H1 (cell line): Measurements from ENCODE around the gene PROK1. TPM values are rescaled to one million over a fixed set of nuclear protein-coding genes. Genes with fewer than 3 reads are reported as not detected.
A peak's percentile ranks its signal among the peaks of the same experiment; 100 is the strongest.

Experiments
- CTCF ChIA-PET: fragments of 300-600 bp; sonication (Branson Sonifier 250); formaldehyde crosslinking; loops from one replicate; lab custom pipeline; 2021; ENCODE audit not compliant: partially characterized antibody; lab: Charles Lee
- POLR2A ChIA-PET: fragments of 300-600 bp; sonication (Branson Sonifier 250); formaldehyde crosslinking; loops from one replicate; lab custom pipeline; 2021; ENCODE audit warnings: inconsistent platforms; ENCODE audit not compliant: partially characterized antibody; lab: Charles Lee
- DNase-seq, 2 experiments: peaks; one replicate each; pipeline versions ENCODE4 v3.0.0 to v3.0.0-alpha.2; 2010 to 2022; ENCODE audit warnings: low spot score in 2 of 2, low read depth in 1 of 2, mixed read lengths in 1 of 2
- FAIRE-seq: peaks from 2 replicates; lab custom pipeline; 2011; peaks lifted over from hg19 to GRCh38; lab: Jason Lieb, UNC
- H2AFZ ChIP-seq: 2 replicates; pipeline ENCODE4 v1.8.1; 2012; ENCODE audit warnings: low read length, inconsistent platforms
- H2AK5ac ChIP-seq: 2 replicates; pipeline ENCODE4 v1.6.1; 2013; ENCODE audit warnings: low read depth, low read length
- H2BK120ac ChIP-seq: replicated peaks from 2 replicates; pipeline ENCODE3; 2013; ENCODE audit warnings: low read depth, low read length, inconsistent platforms
- H2BK12ac ChIP-seq: 2 replicates; pipeline ENCODE4 v1.6.1; 2013; ENCODE audit warnings: low read depth, low read length
- H2BK15ac ChIP-seq: 2 replicates; pipeline ENCODE4 v1.6.1; 2013; ENCODE audit warnings: low read length
- H2BK20ac ChIP-seq: 2 replicates; pipeline ENCODE4 v1.6.1; 2013; ENCODE audit warnings: low read length
- H2BK5ac ChIP-seq: 2 replicates; pipeline ENCODE4 v1.6.1; 2013; ENCODE audit warnings: low read depth, low read length
- H3K14ac ChIP-seq: 2 replicates; pipeline ENCODE4 v1.6.1; 2013; ENCODE audit warnings: inconsistent platforms; ENCODE audit not compliant: insufficient read length
- H3K18ac ChIP-seq: 2 replicates; pipeline ENCODE4 v1.6.1; 2013; ENCODE audit warnings: low read length; ENCODE audit errors: extremely low read depth
- H3K23ac ChIP-seq: 2 replicates; pipeline ENCODE4 v1.6.1; 2013; ENCODE audit warnings: inconsistent platforms; ENCODE audit not compliant: insufficient read length
- H3K23me2 ChIP-seq: 2 replicates; pipeline ENCODE4 v1.6.1; 2013; ENCODE audit warnings: low read depth, low read length
- H3K27ac ChIP-seq: 2 replicates; pipeline ENCODE4 v1.6.1; 2011; ENCODE audit warnings: low read depth, low read length, inconsistent platforms
- H3K27me3 ChIP-seq, 4 experiments: replicated peaks in 1 of 4; 1 replicate in 1 of 4; 2 replicates in 3 of 4; pipeline versions ENCODE4 v1.6.1 to v1.8.1; 2011 to 2013; ENCODE audit warnings: low read length in 3 of 4, mild to moderate bottlenecking in 3 of 4, inconsistent platforms in 2 of 4, mixed read lengths in 2 of 4, moderate library complexity in 1 of 4; ENCODE audit not compliant: control insufficient read depth in 3 of 4, insufficient read depth in 3 of 4; ENCODE audit errors: extremely low read depth in 1 of 4
- H3K36me3 ChIP-seq, 4 experiments: 2 replicates each; pipeline versions ENCODE4 v1.6.1 to v1.8.1; 2011 to 2013; ENCODE audit warnings: mild to moderate bottlenecking in 4 of 4, low read length in 3 of 4, moderate library complexity in 2 of 4, control low read depth in 1 of 4, inconsistent platforms in 1 of 4; ENCODE audit not compliant: insufficient read depth in 4 of 4, control insufficient read depth in 2 of 4
- H3K4ac ChIP-seq: replicated peaks from 2 replicates; pipeline ENCODE3; 2013; ENCODE audit warnings: low read length, low read depth, mixed read lengths, inconsistent platforms; ENCODE audit not compliant: insufficient read length
- H3K4me1 ChIP-seq, 4 experiments: replicated peaks in 1 of 4; 1 replicate in 1 of 4; 2 replicates in 3 of 4; pipeline versions ENCODE4 v1.6.1 to v1.8.1; 2011 to 2013; ENCODE audit warnings: low read length in 3 of 4, inconsistent platforms in 2 of 4, mixed read lengths in 1 of 4; ENCODE audit not compliant: insufficient read depth in 4 of 4, control insufficient read depth in 3 of 4
- H3K4me2 ChIP-seq, 2 experiments: 2 replicates each; pipeline versions ENCODE4 v1.6.1 to v1.8.1; 2011 to 2013; ENCODE audit warnings: low read depth in 2 of 2, low read length in 2 of 2, control low read depth in 1 of 2, inconsistent platforms in 1 of 2, mild to moderate bottlenecking in 1 of 2; ENCODE audit not compliant: insufficient read depth in 1 of 2
- H3K4me3 ChIP-seq, 4 experiments: fragments of 200-600, 300-600 bp in 1 of 4; sonication (generic), shearing (Covaris generic), sonication (Bioruptor Twin) in 1 of 4; 2 replicates each; pipeline versions ENCODE4 v1.5.1 to v1.8.1; 2011 to 2016; ENCODE audit warnings: low read length in 4 of 4, low read depth in 3 of 4, control low read depth in 2 of 4, inconsistent platforms in 2 of 4, mild to moderate bottlenecking in 2 of 4, mixed read lengths in 1 of 4, moderate library complexity in 1 of 4; ENCODE audit not compliant: insufficient read depth in 2 of 4; ENCODE audit errors: extremely low read depth in 1 of 4
- H3K56ac ChIP-seq: replicated peaks from 2 replicates; pipeline ENCODE3; 2013; ENCODE audit warnings: low read depth, mild to moderate bottlenecking, mixed read lengths, low read length, inconsistent platforms; ENCODE audit not compliant: insufficient read length
- H3K79me1 ChIP-seq: 2 replicates; pipeline ENCODE4 v1.6.1; 2013; ENCODE audit warnings: low read depth, low read length, control low read depth
- H3K79me2 ChIP-seq, 2 experiments: 2 replicates each; pipeline versions ENCODE4 v1.6.1 to v1.8.1; 2012 to 2013; ENCODE audit warnings: low read length in 2 of 2, mild to moderate bottlenecking in 2 of 2, inconsistent platforms in 1 of 2; ENCODE audit not compliant: insufficient read depth in 2 of 2, control insufficient read depth in 1 of 2
- H3K9ac ChIP-seq, 4 experiments: replicated peaks in 1 of 4; 1 replicate in 1 of 4; 2 replicates in 3 of 4; pipeline versions ENCODE4 v1.6.1 to v1.8.1; 2011 to 2013; ENCODE audit warnings: low read depth in 3 of 4, low read length in 3 of 4, control low read depth in 2 of 4, mild to moderate bottlenecking in 2 of 4, moderate library complexity in 2 of 4, inconsistent platforms in 1 of 4; ENCODE audit errors: extremely low read depth in 1 of 4
- H3K9me3 ChIP-seq, 2 experiments: 2 replicates each; pipeline versions ENCODE4 v1.6.1 to v1.8.1; 2012 to 2013; ENCODE audit warnings: mild to moderate bottlenecking in 2 of 2, moderate library complexity in 2 of 2, control low read depth in 1 of 2, inconsistent platforms in 1 of 2, low read depth in 1 of 2, low read length in 1 of 2, mixed read lengths in 1 of 2; ENCODE audit not compliant: insufficient read depth in 2 of 2
- H4K20me1 ChIP-seq, 2 experiments: replicated peaks in 1 of 2; 2 replicates each; pipeline versions ENCODE3 to v1.8.1; 2011 to 2013; ENCODE audit warnings: inconsistent platforms in 2 of 2, low read length in 2 of 2, mild to moderate bottlenecking in 1 of 2; ENCODE audit not compliant: insufficient read depth in 2 of 2, control insufficient read depth in 1 of 2
- H4K5ac ChIP-seq: 2 replicates; pipeline ENCODE4 v1.6.1; 2013; ENCODE audit warnings: low read length, low read depth, mixed read lengths, inconsistent platforms; ENCODE audit not compliant: insufficient read length
- H4K8ac ChIP-seq: 2 replicates; pipeline ENCODE4 v1.8.0; 2013; ENCODE audit warnings: mild to moderate bottlenecking, moderate library complexity, low read length, inconsistent platforms; ENCODE audit not compliant: insufficient read depth; ENCODE audit errors: extremely low read depth
- H4K91ac ChIP-seq: replicated peaks from 2 replicates; pipeline ENCODE3; 2013; ENCODE audit warnings: low read length, mixed read lengths, inconsistent platforms; ENCODE audit not compliant: insufficient read length
- CREB1 ChIP-seq: IDR thresholded peaks from 2 replicates; pipeline ENCODE4 v1.6.1; 2012; ENCODE audit warnings: inconsistent platforms
- KDM1A ChIP-seq: fragments of 200-600, 300-600 bp; sonication (generic); IDR thresholded peaks from 2 replicates; pipeline ENCODE4 v1.7.1; 2016; ENCODE audit warnings: mild to moderate bottlenecking, low read length, borderline replicate concordance
- WGBS, 2 experiments: shearing (Covaris generic) in 1 of 2; methylation state at CpG; one replicate each; pipeline versions ENCODE4 v1.1.6 to v1.1.7; 2013 to 2015; ENCODE audit warnings: low lambda C conversion rate in 2 of 2, mixed read lengths in 2 of 2, inconsistent platforms in 1 of 2, low coverage in 1 of 2, missing lambda C conversion rate in 1 of 2; ENCODE audit not compliant: insufficient replicate concordance in 2 of 2, insufficient coverage in 1 of 2, insufficient read length in 1 of 2; ENCODE audit errors: extremely low coverage in 1 of 2, missing lambda C conversion rate in 1 of 2; 5-methylcytosine and 5-hydroxymethylcytosine counted together
- polyA plus RNA-seq, 7 experiments: library from polyadenylated mRNA; depleted of rRNA in 3 of 7; stranded (reverse) in 5 of 7; unstranded in 2 of 7; fragments of >200 nt in 5 of 7; fragments of 200-250 nt in 2 of 7; gene quantifications; 1 replicate in 5 of 7; 2 replicates in 1 of 7; 4 replicates in 1 of 7; pipeline versions ENCODE4 v1.2.1 to v1.2.3, GENCODE V29; 2011 to 2013; ENCODE audit warnings: missing spikeins in 2 of 7, mixed read lengths in 2 of 7
- total RNA-seq: library from RNA; stranded (reverse); fragmentation: NEBNext Ultra II Directional; extraction: Animal tissue kit (Norgen Biotek cat#: 25700); gene quantifications from 2 replicates; pipeline ENCODE4 v1.2.1, GENCODE V29; 2021

PROK1 gene
- total and polyA plus RNA-seq, 2 of the 8 experiments (the other 6 are each of a cell fraction or from before 2014, with no cell fraction given): 0.12 TPM; not detected in 1

GRCh38 chr1:110462093-110462492 is 11.1 kb downstream of the PROK1 start:
- no peak overlapping the region for H4K91ac ChIP-seq
- H4K20me1 ChIP-seq: no peaks in the 10 kb centered on the region
- H3K4me2 ChIP-seq: no peak overlapping the region
- no peak overlapping the region for H4K5ac ChIP-seq
- no peak overlapping the region for H2BK15ac ChIP-seq
- H3K4ac ChIP-seq: no peak overlapping the region
- no peak overlapping the region for H4K8ac ChIP-seq
- no peak overlapping the region for H3K4me3 ChIP-seq
- H3K23me2 ChIP-seq: no peaks in the 10 kb centered on the region
- ChIA-PET CTCF (interaction anchor here (1.5 to 35.1 kb wide), 8 partner anchors 12 to 265 kb away, joined by 4 to 828 read pairs (median 36); partner anchors contain the start of genes KCNC4 and LAMTOR5), POLR2A (no interaction called here)
- no peaks in the 10 kb centered on the region for H3K36me3 ChIP-seq
- WGBS, 2 experiments: 85% methylated on average over 2 of the region's 2 CpGs; no CpG with 5 or more reads in 1 of the 2 experiments
- DNase-seq: no peak
- H2BK5ac ChIP-seq: no peak overlapping the region
- no peak overlapping the region for H3K9ac ChIP-seq
- H2BK12ac ChIP-seq: no peak overlapping the region
- H3K14ac ChIP-seq: no peak overlapping the region
- H2BK120ac ChIP-seq: no peak overlapping the region
- no peaks in the 10 kb centered on the region for H3K79me1 ChIP-seq
- 0 out of 2 replicates have a peak, but pooled peaks have one; percentile 59 for TF ChIP-seq KDM1A
- no peak for TF ChIP-seq CREB1
- H3K27ac ChIP-seq: no peak overlapping the region
- FAIRE-seq: no peak
- H3K4me1 ChIP-seq: no peaks in the 10 kb centered on the region
- no peak overlapping the region for H2BK20ac ChIP-seq
- no peak overlapping the region for H3K23ac ChIP-seq
- no peak overlapping the region for H2AFZ ChIP-seq
- H2AK5ac ChIP-seq: no peak overlapping the region
- H3K56ac ChIP-seq: no peak overlapping the region
- no peak overlapping the region for H3K18ac ChIP-seq
- no peaks in the 10 kb centered on the region for H3K27me3 ChIP-seq
- H3K9me3 ChIP-seq: no peaks in the 10 kb centered on the region
- H3K79me2 ChIP-seq: no peaks in the 10 kb centered on the region
